ENCODE results near the gene POLR3C.

- TF ChIP-seq CTCF (IDR thresholded peaks at IDR 0.05) = no peak
- TF ChIP-seq POLR2AphosphoS5 (IDR thresholded peaks at IDR 0.05) = no peak
Measured at GRCh38 chr1:145874646-145875045, 50.6 kb downstream of the POLR3C start.

Data from upper lobe of left lung (tissue), 4 donors.